Inflammatory macrophage treated with lipopolysaccharide for 1 hour (primary cell): Measurements from ENCODE around the gene UBL3.

Experiments used
- DNase-seq, 2 donors: peaks; one replicate each; pipeline ENCODE4 v3.0.0-alpha.2; 2020 to 2022

The UBL3 gene

GRCh38 chr13:29754473-29754806, 96.0 kb downstream of the UBL3 start:
- DNase-seq: peak; percentile 40 to 45

- DNase-seq: peak; percentile 27 to 47
These were observed 96.6 kb downstream of the UBL3 start for GRCh38 chr13:29753618-29754472.

- DNase-seq: no peak
These were observed 98.2 kb downstream of the UBL3 start for GRCh38 chr13:29752175-29752574.

- no peak for DNase-seq
These were observed 100.3 kb downstream of the UBL3 start for GRCh38 chr13:29750183-29750530.

- DNase-seq: no peak
These were observed 100.8 kb downstream of the UBL3 start for GRCh38 chr13:29749401-29750182.

GRCh38 chr13:29748097-29748496, 102.3 kb downstream of the UBL3 start:
- DNase-seq: no peak

GRCh38 chr13:29746148-29746677, 104.2 kb downstream of the UBL3 start:
- DNase-seq: no peak

- DNase-seq: no peak
These were observed 104.7 kb downstream of the UBL3 start for GRCh38 chr13:29745704-29746103.

GRCh38 chr13:29743201-29743786, 107.1 kb downstream of the UBL3 start:
- no peak for DNase-seq

- DNase-seq: no peak
These were observed 109.5 kb downstream of the UBL3 start for GRCh38 chr13:29740961-29741360.

- no peak for DNase-seq
These were observed 113.4 kb downstream of the UBL3 start for GRCh38 chr13:29737061-29737460.

- peak; percentile 56 to 82 for DNase-seq
These were observed 117.2 kb downstream of the UBL3 start for GRCh38 chr13:29733147-29733611.

- no peak for DNase-seq
These were observed 120.2 kb downstream of the UBL3 start for GRCh38 chr13:29730253-29730652.

GRCh38 chr13:29722415-29722814, 128.0 kb downstream of the UBL3 start:
- DNase-seq: no peak

- no peak for DNase-seq
These were observed 128.7 kb downstream of the UBL3 start for GRCh38 chr13:29721766-29722165.

- DNase-seq: no peak
These were observed 131.7 kb downstream of the UBL3 start for GRCh38 chr13:29718694-29719093.

GRCh38 chr13:29716493-29716892, 133.9 kb downstream of the UBL3 start:
- no peak for DNase-seq
